Mucosa of gallbladder (tissue), 1 donor: ENCODE data around the gene KRTAP5-11. TPM values are rescaled to one million over a fixed set of nuclear protein-coding genes. Genes with fewer than 3 reads are reported as not detected.
A peak's percentile ranks its signal among the peaks of the same experiment; 100 is the strongest.
"Not testable (repeated sequence)": the region's sequence is repeated elsewhere in the genome, so short reads cannot be mapped to it uniquely, and the experiment has no call there.

Experiments used
- DNase-seq: peaks from one replicate; pipeline ENCODE4 v3.0.0-alpha.2; 2020; ENCODE audit warnings: low spot score
- total RNA-seq: library from RNA; stranded (reverse); gene quantifications from one replicate; pipeline ENCODE4 v1.2.1, GENCODE V29; 2021
- donor health status: DM: no; HTN: no; CAD: no.

Gene KRTAP5-11
- total RNA-seq = not detected

GRCh38 chr11:71582309-71582895 lies at the start of gene KRTAP5-11:
Gene KRTAP5-11, minus strand, starts transcription at chr11:71582875. Its CDS starts 38 bp downstream, at chr11:71582837.
- DNase-seq = no peak

- not testable (repeated sequence) for DNase-seq
Observed at GRCh38 chr11:71631551-71631950, 48.9 kb upstream of the KRTAP5-11 start.

DNA sequence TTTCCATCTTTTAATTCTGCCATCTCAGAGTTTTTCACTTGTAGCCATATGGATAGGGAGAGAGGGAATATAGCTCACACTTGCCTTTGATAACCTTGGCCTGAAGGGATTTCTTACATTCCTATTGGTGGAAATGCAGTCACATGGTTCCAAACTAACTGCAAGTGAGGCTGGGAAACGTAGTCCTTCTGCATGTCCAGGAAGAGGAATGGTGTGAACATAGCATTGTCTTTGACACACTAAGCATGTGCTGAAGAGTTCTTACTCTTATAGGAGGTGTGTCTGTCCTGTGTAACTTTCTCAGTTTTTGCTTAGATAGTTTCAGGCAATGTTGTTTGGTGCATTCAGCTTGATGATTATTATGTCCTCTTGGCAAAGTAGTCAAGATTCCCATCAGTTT lies 47.4 kb upstream of the KRTAP5-11 start:
- DNase-seq = not testable (repeated sequence)

GRCh38 chr11:71628943-71629342 lies 46.3 kb upstream of the KRTAP5-11 start:
- DNase-seq = not testable (repeated sequence)

DNA sequence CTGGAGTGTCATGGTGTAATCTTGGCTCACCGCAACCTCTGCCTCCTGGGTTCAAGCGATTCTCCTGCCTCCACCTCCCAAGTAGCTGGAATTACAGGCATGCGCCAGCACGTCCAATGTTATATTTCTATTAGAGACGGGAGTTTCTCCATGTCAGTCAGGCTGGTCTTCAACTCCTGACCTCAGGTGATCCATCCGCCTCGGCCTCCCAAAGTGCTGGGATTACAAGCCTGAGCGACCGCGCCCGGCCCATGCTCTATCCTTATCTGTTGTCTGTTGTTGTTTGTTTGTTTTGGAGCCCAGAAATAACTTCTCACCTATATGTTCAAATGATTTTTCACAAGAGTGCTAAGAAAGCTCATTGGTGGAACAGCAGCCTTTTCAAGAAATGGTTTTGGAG lies 40.6 kb upstream of the KRTAP5-11 start:
- DNase-seq = not testable (repeated sequence)

DNA sequence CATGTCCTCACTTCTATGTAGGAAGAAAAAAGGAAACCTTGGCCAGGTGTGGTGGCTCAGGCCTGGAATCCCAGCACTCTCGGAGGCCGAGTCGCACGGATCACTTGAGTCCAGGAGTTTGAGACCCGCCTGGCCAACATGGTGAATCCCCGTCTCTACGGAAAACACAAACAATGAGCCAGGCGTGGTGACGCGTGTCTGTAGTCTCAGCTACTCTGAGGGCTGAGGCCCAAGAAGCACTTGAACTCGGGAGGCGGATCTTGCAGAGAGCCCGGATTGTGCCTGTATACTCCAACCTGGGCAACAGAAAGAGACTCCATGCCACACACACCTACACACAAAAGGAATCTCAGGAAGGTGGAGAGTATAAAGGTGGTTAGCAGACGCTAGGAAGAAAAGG lies 39.9 kb upstream of the KRTAP5-11 start:
- not testable (repeated sequence) for DNase-seq

- DNase-seq = peak; percentile 83
Observed at GRCh38 chr11:71615003-71615402, 32.3 kb upstream of the KRTAP5-11 start.

DNA sequence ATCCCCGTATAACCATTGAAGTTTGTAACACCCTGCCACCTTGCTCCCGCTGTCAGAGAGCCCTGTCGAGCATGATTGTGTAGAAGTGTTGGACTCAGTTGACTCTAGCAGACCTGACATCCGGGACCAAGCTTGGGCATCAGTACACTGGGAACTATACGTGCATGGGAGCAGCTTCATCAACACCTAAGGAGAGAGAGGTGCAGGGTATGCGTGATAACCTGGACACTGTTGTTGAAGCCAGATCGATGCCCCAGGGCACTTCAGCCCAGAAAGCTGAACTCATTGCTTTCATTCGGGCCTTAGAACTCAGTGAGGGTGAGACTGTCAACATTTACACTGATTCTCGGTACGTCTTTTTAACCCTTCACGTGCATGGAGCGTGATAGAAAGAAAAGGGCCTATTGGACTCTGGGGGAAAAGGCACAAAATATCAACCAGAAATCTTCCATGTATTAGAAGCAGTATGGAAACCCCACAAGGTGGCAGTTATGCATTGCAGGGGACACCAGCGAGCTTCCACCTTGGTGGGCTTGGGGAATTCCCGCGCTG lies 31.8 kb upstream of the KRTAP5-11 start:
- not testable (repeated sequence) for DNase-seq

DNA sequence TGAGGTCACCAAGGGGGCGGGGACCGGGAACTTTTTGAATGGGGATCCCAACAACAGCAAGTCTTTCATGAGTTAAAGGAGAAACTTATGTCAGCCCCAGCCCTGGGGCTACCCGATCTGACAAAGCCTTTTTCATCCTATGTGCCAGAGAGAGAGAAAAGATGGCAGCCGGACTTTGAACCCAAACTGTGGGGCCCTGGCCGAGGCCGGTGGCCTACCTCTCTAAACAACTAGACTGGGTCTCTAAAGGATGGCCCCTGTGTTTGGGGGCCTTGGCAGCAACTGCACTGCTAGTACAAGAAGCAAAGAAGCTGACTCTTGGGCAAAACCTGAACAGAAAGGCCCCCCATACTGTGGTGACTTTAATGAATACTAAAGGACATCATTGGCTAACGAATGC lies 31.3 kb upstream of the KRTAP5-11 start:
- not testable (repeated sequence) for DNase-seq

GRCh38 chr11:71611218-71611910 lies 28.7 kb upstream of the KRTAP5-11 start:
- DNase-seq = peak; percentile 58

GRCh38 chr11:71608272-71608671 lies 25.6 kb upstream of the KRTAP5-11 start:
- DNase-seq = not testable (repeated sequence)

DNA sequence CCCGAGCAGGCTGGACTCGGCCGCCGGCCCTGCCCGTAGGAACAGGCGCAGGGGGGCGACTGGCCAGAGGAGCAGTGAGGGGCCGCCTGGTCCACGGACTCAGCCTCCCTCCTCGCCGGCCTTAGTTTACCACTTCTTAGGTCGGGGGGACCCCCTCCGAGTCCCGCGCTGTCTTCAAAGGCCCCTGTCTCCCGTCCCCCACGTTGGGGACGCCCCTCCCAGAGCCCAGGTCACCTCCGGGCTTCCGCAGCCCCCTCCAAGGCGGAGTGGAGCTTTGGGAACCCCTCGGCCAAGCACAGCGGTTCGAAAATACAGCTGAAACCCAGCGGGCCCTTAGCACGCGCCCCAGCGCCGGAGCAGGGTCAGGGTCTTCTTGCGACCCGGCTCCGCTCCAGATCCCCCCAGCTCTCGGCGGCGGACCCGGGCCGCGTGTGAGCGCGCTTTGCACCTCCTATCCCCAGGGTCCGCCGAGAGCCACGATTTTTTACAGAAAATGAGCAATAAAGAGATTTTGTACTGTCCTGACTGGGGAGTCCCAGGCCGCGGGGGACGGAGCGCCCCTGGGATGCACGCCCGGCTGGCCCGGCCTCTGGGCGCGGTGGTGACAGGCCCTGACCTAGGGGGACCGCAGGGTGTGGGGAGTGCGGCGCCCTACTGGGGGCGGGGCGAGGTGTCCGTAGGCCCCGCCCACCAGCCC lies 25.0 kb upstream of the KRTAP5-11 start:
- not testable (repeated sequence) for DNase-seq

- DNase-seq = not testable (repeated sequence)
Observed at GRCh38 chr11:71606853-71607519, 24.3 kb upstream of the KRTAP5-11 start.

- DNase-seq = not testable (repeated sequence)
Observed at GRCh38 chr11:71604798-71605488, 22.3 kb upstream of the KRTAP5-11 start.

GRCh38 chr11:71603221-71603620 lies 20.5 kb upstream of the KRTAP5-11 start:
- DNase-seq = not testable (repeated sequence)

DNA sequence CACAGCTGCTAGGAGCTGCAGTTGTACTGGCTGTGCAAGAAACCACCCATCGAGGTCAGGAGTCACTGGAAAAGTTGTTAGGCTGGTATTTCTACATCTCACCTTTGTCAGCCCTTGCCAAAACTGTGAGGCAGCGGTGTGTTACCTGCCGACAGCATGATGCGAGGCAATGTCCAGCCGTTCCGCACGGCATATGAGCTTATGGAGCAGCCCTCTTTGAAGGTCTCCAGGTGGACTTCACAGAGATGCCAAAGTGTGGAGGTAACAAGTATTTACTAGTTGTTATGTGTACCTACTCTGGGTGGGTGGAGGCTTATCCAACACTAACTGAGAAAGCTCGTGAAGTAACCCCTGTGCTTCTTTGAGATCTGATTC lies 6.9 kb upstream of the KRTAP5-11 start:
- DNase-seq = not testable (repeated sequence)

DNA sequence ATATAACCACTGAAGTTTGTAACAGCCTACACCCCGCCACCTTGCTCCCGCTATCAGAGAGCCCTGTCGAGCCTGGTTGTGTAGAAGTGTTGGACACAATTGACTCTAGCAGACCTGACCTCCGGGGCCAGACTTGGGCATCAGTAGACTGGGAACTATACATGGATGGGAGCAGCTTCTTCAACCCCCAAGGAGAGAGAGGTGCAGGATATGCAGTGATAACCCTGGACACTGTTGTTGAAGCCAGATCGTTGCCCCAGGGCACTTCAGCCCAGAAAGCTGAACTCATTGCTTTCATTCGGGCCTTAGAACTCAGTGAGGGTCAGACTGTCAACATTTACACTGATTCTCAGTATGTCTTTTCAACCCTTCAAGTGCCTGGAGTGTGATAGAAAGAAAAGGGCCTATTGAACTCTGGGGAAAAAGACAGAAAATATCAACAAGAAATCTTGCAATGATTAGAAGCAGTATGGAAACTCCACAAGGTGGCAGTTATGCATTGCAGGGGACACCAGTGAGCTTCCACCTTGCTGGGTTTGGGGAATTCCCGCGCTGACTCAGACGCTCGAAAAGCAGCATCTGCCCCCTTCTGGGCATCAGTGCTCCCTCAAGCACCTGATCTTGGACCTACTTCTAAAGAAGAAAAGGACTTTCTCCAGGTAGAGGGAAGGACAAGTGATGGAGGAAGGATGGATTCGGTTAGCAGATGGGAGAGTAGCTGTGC lies 6.3 kb upstream of the KRTAP5-11 start:
- not testable (repeated sequence) for DNase-seq

- DNase-seq = peak; percentile 53
Observed at GRCh38 chr11:71588314-71588713, 5.6 kb upstream of the KRTAP5-11 start.

DNA sequence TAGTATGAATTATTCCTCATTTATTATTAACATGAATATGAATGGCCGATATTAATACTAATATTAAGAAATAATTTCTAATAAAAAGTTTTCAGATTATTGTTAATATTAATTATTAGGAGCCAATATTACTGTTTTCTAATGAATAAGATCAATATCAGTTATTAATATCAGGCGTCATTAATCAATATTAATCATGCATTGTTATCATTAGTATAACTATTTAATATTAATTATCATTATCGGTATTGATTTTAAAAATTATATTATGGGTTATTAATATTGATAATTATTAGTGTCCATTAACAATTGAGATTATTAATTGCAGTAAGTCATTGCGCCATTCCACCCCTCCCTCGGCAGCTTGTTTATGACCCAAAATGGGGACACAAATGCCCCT lies 3.0 kb upstream of the KRTAP5-11 start:
- DNase-seq = not testable (repeated sequence)

GRCh38 chr11:71582969-71583368 lies 294 bp upstream of the KRTAP5-11 start:
- DNase-seq = not testable (repeated sequence)

DNA sequence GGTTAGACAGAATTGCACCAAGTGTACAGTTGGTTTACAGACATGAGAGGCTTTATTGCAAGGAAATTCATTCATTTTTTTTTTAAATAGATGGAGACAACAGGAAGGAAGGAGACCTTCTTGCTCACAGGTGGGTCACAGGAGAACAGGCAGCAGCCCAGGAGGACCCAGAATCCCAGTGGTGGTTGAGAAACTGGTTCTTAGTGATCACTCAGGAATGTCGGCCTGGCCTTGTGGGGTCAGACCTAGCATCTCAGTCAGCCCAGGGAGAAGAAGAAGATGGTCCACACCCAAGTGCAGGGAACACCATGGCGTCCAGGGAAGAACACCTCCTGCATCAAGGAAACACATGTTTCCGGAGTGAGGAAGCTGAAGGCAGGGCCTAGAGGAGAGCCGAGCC lies 849 bp downstream of the KRTAP5-11 start:
- DNase-seq = no peak
